Right ventricle myocardium inferior (tissue), 1 donor: Measurements from ENCODE around the gene CEP55. TPM values are rescaled to one million over a fixed set of nuclear protein-coding genes. Genes with fewer than 3 reads are reported as not detected.
"Not testable (repeated sequence)": the region's sequence is repeated elsewhere in the genome, so short reads cannot be mapped to it uniquely, and the experiment has no call there.

Experiments used
- ATAC-seq: fragments of 200-7000 bp; cut with Tn5 transposase; one replicate; pipeline ENCODE4 v1.9.1; 2020; ENCODE audit warnings: mild to moderate bottlenecking, moderate library complexity
- DNase-seq: peaks from one replicate; pipeline ENCODE4 v3.0.0; 2021; ENCODE audit errors: missing footprints
- intact Hi-C: fragments of 100-400 bp; cut with DNase I; formaldehyde crosslinking; loops from one replicate; pipeline ENCODE4 v1.11.0; 2022
- total RNA-seq: library from RNA; stranded (reverse); fragmentation: NEBNext Ultra II Directional; extraction: Animal tissue kit (Norgen Biotek cat#: 25700); gene quantifications from one replicate; pipeline ENCODE4 v1.2.1, GENCODE V29; 2021
- donor health status: DM: no; HTN: yes; CAD: no; lungs with severe emphysema.

CEP55 gene
- total RNA-seq, 1 donor from 2014 or later = 1.4 TPM

GRCh38 chr10:93498166-93498565 lies 1.8 kb downstream of the CEP55 start:
- intact Hi-C loops = no loop called here
- ATAC-seq = no peak

GRCh38 chr10:93501650-93502049 lies 5.2 kb downstream of the CEP55 start:
- intact Hi-C loops = no loop called here
- no peak for DNase-seq
- ATAC-seq = no peak

More at GRCh38 chr10:93498166-93498565, 1.8 kb downstream of the CEP55 start:
- DNase-seq = no peak

- intact Hi-C loops = no loop called here
- no peak for ATAC-seq
- DNase-seq = no peak
Observed at GRCh38 chr10:93503075-93503474, 6.7 kb downstream of the CEP55 start.

- no peak for DNase-seq
- no peak for ATAC-seq
- intact Hi-C loops = no loop called here
Observed at GRCh38 chr10:93505075-93505474, 8.7 kb downstream of the CEP55 start.

- no peak for DNase-seq
- intact Hi-C loops = no loop called here
- no peak for ATAC-seq
Observed at GRCh38 chr10:93509816-93510215, 13.4 kb downstream of the CEP55 start.

GRCh38 chr10:93512565-93512964 lies 16.2 kb downstream of the CEP55 start:
- intact Hi-C loops = no loop called here
- ATAC-seq = no peak
- DNase-seq = no peak

GRCh38 chr10:93513091-93513490 lies 16.7 kb downstream of the CEP55 start:
- no peak for DNase-seq
- intact Hi-C loops = no loop called here
- no peak for ATAC-seq

GRCh38 chr10:93514521-93514920 lies 18.1 kb downstream of the CEP55 start:
- intact Hi-C loops = no loop called here
- ATAC-seq (no peak), DNase-seq (no peak)

GRCh38 chr10:93515071-93516005 lies 18.9 kb downstream of the CEP55 start:
- DNase-seq (no peak), ATAC-seq (peak; percentile 60)
- intact Hi-C loops = no loop called here

GRCh38 chr10:93516006-93516380 lies 19.6 kb downstream of the CEP55 start:
- DNase-seq (no peak), ATAC-seq (no peak)
- intact Hi-C loops = no loop called here

- DNase-seq = no peak
- intact Hi-C loops = no loop called here
- no peak for ATAC-seq
Observed at GRCh38 chr10:93518531-93518930, 22.1 kb downstream of the CEP55 start.

- no peak for DNase-seq
- no peak for ATAC-seq
- intact Hi-C loops = no loop called here
Observed at GRCh38 chr10:93535293-93535692, 38.9 kb downstream of the CEP55 start.

GRCh38 chr10:93540871-93541270 lies 44.5 kb downstream of the CEP55 start:
- ATAC-seq, intact Hi-C loops, DNase-seq: not testable (repeated sequence)

GRCh38 chr10:93541402-93542357 lies 45.3 kb downstream of the CEP55 start:
- ATAC-seq (peak; percentile 88), DNase-seq (no peak)
- intact Hi-C loops = no loop called here

- intact Hi-C loops = no loop called here
- peak; percentile 96 for ATAC-seq
- DNase-seq = no peak
Observed at GRCh38 chr10:93542358-93542791, 46.0 kb downstream of the CEP55 start.

GRCh38 chr10:93546995-93547394 lies 50.6 kb downstream of the CEP55 start:
- ATAC-seq, DNase-seq, intact Hi-C loops: not testable (repeated sequence)

- intact Hi-C loops = no loop called here
- ATAC-seq (no peak), DNase-seq (no peak)
Observed at GRCh38 chr10:93547522-93547921, 51.1 kb downstream of the CEP55 start.

- DNase-seq = no peak
- intact Hi-C loops = no loop called here
- no peak for ATAC-seq
Observed at GRCh38 chr10:93548376-93549071, 52.1 kb downstream of the CEP55 start.

GRCh38 chr10:93550606-93551005 lies 54.2 kb downstream of the CEP55 start:
- ATAC-seq = no peak
- intact Hi-C loops = loop anchor here (5.0 kb wide), 1 partner anchor 127 kb away; no protein-coding TSS in a partner anchor
- DNase-seq = no peak
